Neural cell (in vitro differentiated cells): ENCODE results near the gene NLRX1. TPM values are rescaled to one million over a fixed set of nuclear protein-coding genes. Genes with fewer than 3 reads are reported as not detected.
"Not testable (repeated sequence)": the region's sequence is repeated elsewhere in the genome, so short reads cannot be mapped to it uniquely, and the experiment has no call there.

Experiments
- H2AFZ ChIP-seq: fragments of 200-600, 300-800 bp; sonication (generic), shearing (Covaris generic); 2 replicates; pipeline ENCODE4 v1.6.0; 2014; ENCODE audit warnings: low read depth, mild to moderate bottlenecking, antibody characterized with exemption, low read length, moderate library complexity
- H3F3A ChIP-seq: fragments of 200-600 bp; shearing (Covaris generic); 2 replicates; pipeline ENCODE4 v1.6.1; 2016; ENCODE audit warnings: mild to moderate bottlenecking, moderate library complexity, mixed read lengths, antibody characterized with exemption, low read length; ENCODE audit not compliant: insufficient read depth, poor library complexity, severe bottlenecking
- H3K27ac ChIP-seq: fragments of 200-600, 300-800 bp; sonication (generic), shearing (Covaris generic); 2 replicates; pipeline ENCODE4 v1.5.1; 2014; ENCODE audit warnings: mild to moderate bottlenecking, low read length, moderate library complexity
- H3K27me3 ChIP-seq: fragments of 300-800, 200-600 bp; sonication (generic), shearing (Covaris generic); 2 replicates; pipeline ENCODE4 v1.6.0; 2014; ENCODE audit warnings: mild to moderate bottlenecking, low read depth, low read length, moderate library complexity; ENCODE audit not compliant: insufficient read depth
- H3K36me3 ChIP-seq: fragments of 300-800, 200-600 bp; sonication (generic), shearing (Covaris generic); 2 replicates; pipeline ENCODE4 v1.5.1; 2014; ENCODE audit warnings: mild to moderate bottlenecking, antibody characterized with exemption, low read length, moderate library complexity; ENCODE audit not compliant: insufficient read depth
- H3K4me2 ChIP-seq: fragments of 300-800, 200-600 bp; sonication (generic), shearing (Covaris generic); 2 replicates; pipeline ENCODE4 v1.6.0; 2014; ENCODE audit warnings: mild to moderate bottlenecking, low read length
- H3K4me3 ChIP-seq: fragments of 300-800, 200-600 bp; sonication (generic), shearing (Covaris generic); 2 replicates; pipeline ENCODE4 v1.5.1; 2014; ENCODE audit warnings: mild to moderate bottlenecking, low read length, moderate library complexity
- H3K79me2 ChIP-seq: fragments of 200-600 bp; shearing (Covaris generic); replicated peaks from 2 replicates; pipeline ENCODE4 v1.6.0; 2014; ENCODE audit warnings: mild to moderate bottlenecking, low read length, moderate library complexity; ENCODE audit not compliant: insufficient read depth
- H3K9ac ChIP-seq: fragments of 300-800, 200-600 bp; sonication (generic), shearing (Covaris generic); 2 replicates; pipeline ENCODE4 v1.6.1; 2016; ENCODE audit warnings: mild to moderate bottlenecking, low read length, mixed read lengths
- H3K9me2 ChIP-seq: fragments of 200-600 bp; shearing (Covaris generic); 2 replicates; pipeline ENCODE4 v1.6.1; 2016; ENCODE audit warnings: mild to moderate bottlenecking, low read length, mixed read lengths; ENCODE audit not compliant: insufficient read depth
- H3K9me3 ChIP-seq: fragments of 200-600, 300-800 bp; sonication (generic), shearing (Covaris generic); 2 replicates; pipeline ENCODE4 v1.6.1; 2016; ENCODE audit warnings: mild to moderate bottlenecking, mixed run types, low read length, moderate library complexity, mixed read lengths
- H4K20me1 ChIP-seq: fragments of 200-600 bp; shearing (Covaris generic); 2 replicates; pipeline ENCODE4 v1.6.1; 2016; ENCODE audit warnings: mild to moderate bottlenecking, mixed run types; ENCODE audit not compliant: insufficient read depth
- EZH2 ChIP-seq: fragments of 200-600, 300-800 bp; shearing (Covaris generic), sonication (generic); IDR thresholded peaks from 2 replicates; pipeline ENCODE4 v1.6.1; 2014; ENCODE audit warnings: antibody characterized with exemption, low read length, borderline replicate concordance, mild to moderate bottlenecking; ENCODE audit not compliant: insufficient read depth, poor library complexity, severe bottlenecking
- POLR2AphosphoS5 ChIP-seq: IDR thresholded peaks from 2 replicates; pipeline ENCODE4 v1.6.1; 2012
- RAD21 ChIP-seq: fragments of 450-650 bp; conservative IDR thresholded peaks from 2 replicates; pipeline ENCODE4 v1.6.1; 2014; ENCODE audit warnings: antibody characterized with exemption, mild to moderate bottlenecking, moderate library complexity
- SMC3 ChIP-seq: fragments of 450-650 bp; conservative IDR thresholded peaks from 2 replicates; pipeline ENCODE4 v1.6.1; 2014; ENCODE audit warnings: antibody characterized with exemption, mild to moderate bottlenecking, moderate library complexity; ENCODE audit not compliant: poor library complexity
- TAF1 ChIP-seq: IDR thresholded peaks from 2 replicates; pipeline ENCODE4 v1.6.1; 2012; ENCODE audit warnings: low read depth
- polyA plus RNA-seq: library from polyadenylated mRNA; depleted of rRNA; stranded (reverse); fragments of >200 nt; gene quantifications from 2 replicates; pipeline ENCODE4 v1.2.3, GENCODE V29; 2014
- TF ChIP-seq, protein P1 (sequence below): fragments of 450-650 bp; IDR thresholded peaks from 2 replicates; pipeline ENCODE4 v1.5.1; 2014; ENCODE audit warnings: antibody characterized with exemption, mild to moderate bottlenecking, moderate library complexity; ENCODE audit not compliant: poor library complexity, severe bottlenecking

Gene NLRX1
- polyA plus RNA-seq, 1 donor from 2014 or later = 1.6 TPM

- no peaks in the 10 kb centered on the region for H3K27me3 ChIP-seq
- peaks cover 5% of the 10 kb centered on the region for H3K36me3 ChIP-seq
- no peak overlapping the region for H2AFZ ChIP-seq
- TF ChIP-seq POLR2AphosphoS5 = no peak
- no peak for TF ChIP-seq SMC3
- no peak for TF ChIP-seq TAF1
- TF ChIP-seq, protein P1, sequence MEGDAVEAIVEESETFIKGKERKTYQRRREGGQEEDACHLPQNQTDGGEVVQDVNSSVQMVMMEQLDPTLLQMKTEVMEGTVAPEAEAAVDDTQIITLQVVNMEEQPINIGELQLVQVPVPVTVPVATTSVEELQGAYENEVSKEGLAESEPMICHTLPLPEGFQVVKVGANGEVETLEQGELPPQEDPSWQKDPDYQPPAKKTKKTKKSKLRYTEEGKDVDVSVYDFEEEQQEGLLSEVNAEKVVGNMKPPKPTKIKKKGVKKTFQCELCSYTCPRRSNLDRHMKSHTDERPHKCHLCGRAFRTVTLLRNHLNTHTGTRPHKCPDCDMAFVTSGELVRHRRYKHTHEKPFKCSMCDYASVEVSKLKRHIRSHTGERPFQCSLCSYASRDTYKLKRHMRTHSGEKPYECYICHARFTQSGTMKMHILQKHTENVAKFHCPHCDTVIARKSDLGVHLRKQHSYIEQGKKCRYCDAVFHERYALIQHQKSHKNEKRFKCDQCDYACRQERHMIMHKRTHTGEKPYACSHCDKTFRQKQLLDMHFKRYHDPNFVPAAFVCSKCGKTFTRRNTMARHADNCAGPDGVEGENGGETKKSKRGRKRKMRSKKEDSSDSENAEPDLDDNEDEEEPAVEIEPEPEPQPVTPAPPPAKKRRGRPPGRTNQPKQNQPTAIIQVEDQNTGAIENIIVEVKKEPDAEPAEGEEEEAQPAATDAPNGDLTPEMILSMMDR = peak; percentile 35
- no peak overlapping the region for H3K9ac ChIP-seq
- H3K9me3 ChIP-seq = no peaks in the 10 kb centered on the region
- H3K4me2 ChIP-seq = no peak overlapping the region
- H4K20me1 ChIP-seq = no peaks in the 10 kb centered on the region
- no peak overlapping the region for H3K4me3 ChIP-seq
- no peaks in the 10 kb centered on the region for H3K9me2 ChIP-seq
- no peaks in the 10 kb centered on the region for H3F3A ChIP-seq
- no peak overlapping the region for H3K27ac ChIP-seq
- H3K79me2 ChIP-seq = no peaks in the 10 kb centered on the region
These were observed 34.0 kb upstream of the NLRX1 start for GRCh38 chr11:119134389-119134978.

GRCh38 chr11:119139276-119139675 is 29.2 kb upstream of the NLRX1 start:
- H3K79me2 ChIP-seq, H3K4me3 ChIP-seq, H3F3A ChIP-seq, H2AFZ ChIP-seq, H3K9me3 ChIP-seq, H3K27ac ChIP-seq, H3K9ac ChIP-seq, H3K9me2 ChIP-seq, H4K20me1 ChIP-seq, H3K36me3 ChIP-seq, H3K27me3 ChIP-seq, H3K4me2 ChIP-seq: not testable (repeated sequence)

DNA sequence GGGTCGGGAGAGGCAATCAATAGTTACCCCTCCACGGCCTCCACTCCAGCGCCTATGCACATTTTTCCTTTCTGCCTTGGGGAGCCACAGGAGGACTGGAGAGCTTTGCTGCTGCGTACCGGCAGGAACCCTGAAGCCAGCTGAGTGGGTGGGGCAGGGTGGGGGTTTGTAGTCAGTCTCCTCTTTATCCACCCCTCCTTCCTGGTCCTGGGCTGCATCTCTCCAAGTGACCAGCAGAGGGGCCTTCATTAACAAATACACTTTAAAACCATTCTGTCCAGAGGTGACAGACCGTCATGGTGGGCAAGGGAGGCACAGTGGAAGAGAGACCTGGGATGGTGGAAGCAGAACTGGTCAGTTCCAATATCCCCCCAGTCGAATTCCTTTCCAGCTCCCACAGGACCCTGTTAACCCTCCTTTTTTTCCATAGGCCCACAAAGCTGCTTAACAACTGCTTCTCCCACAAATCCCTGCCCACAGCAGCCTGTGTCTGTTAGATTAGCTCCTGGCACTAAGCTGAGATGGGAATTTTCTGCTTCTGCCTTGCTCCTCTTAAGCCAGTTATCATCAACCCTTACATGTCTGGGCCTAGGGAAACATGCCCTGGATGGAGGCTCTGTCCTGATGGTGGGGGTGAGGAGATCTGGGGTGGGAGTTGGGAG is 23.6 kb upstream of the NLRX1 start:
- Histone ChIP-seq H3K4me2 (no peak overlapping the region), H2AFZ (no peak overlapping the region), H3K27ac (no peak overlapping the region)

More for the DNA sequence above, 23.6 kb upstream of the NLRX1 start:
- H3K27me3 ChIP-seq = peaks cover 25% of the 10 kb centered on the region
- H3K9me3 ChIP-seq = no peaks in the 10 kb centered on the region
- H3K36me3 ChIP-seq = no peaks in the 10 kb centered on the region
- H4K20me1 ChIP-seq = no peaks in the 10 kb centered on the region
- H3F3A ChIP-seq = no peaks in the 10 kb centered on the region
- no peak overlapping the region for H3K4me3 ChIP-seq
- H3K9me2 ChIP-seq = no peaks in the 10 kb centered on the region
- no peaks in the 10 kb centered on the region for H3K79me2 ChIP-seq
- TF ChIP-seq EZH2 (no peak), SMC3 (peak; percentile 57), RAD21 (peak; percentile 20)
- TF ChIP-seq, protein P1 = peak; percentile 55
- H3K9ac ChIP-seq = no peak overlapping the region
